ENCODE results near the gene GNG13. TPM values are rescaled to one million over a fixed set of nuclear protein-coding genes. Genes with fewer than 3 reads are reported as not detected.

The GNG13 gene
- total and polyA plus RNA-seq, 2 donors, result not detected

- WGBS, result 60% methylated on average over 22 of the region's 22 CpGs
- no peaks in the 10 kb centered on the region for H3K4me1 ChIP-seq (ENCODE audit: insufficient read depth)
These were observed 1.2 kb downstream of the GNG13 start for GRCh38 chr16:799111-799947.

DNA sequence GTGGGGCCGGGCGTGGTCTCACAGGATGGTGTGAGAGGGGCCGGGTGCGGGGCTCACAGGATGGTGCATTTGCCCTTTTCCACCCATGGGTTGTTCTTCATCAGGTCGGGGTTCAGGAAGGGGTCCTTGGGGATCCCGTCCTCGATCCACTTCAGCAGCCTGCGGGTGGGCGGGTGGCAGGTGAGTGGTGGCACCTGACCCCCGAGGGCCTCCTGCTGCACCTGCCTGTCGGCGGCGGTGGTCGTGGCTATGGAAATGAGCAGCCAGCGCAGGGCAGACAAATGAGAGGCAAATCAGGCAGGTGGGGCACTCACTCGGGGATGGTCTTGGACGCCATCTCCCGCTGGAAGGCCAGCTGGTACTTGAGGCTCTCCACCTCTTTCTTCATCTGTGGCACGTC lies 1.9 kb downstream of the GNG13 start:
- H3K27ac ChIP-seq (ENCODE audit: low read depth), result no peak overlapping the region
- no peaks in the 10 kb centered on the region for H3K36me3 ChIP-seq (ENCODE audit: insufficient read depth)
- WGBS, result 86% methylated on average over 19 of the region's 19 CpGs
- no peak for DNase-seq (ENCODE audit: extremely low spot score)
- H3K4me1 ChIP-seq (ENCODE audit: insufficient read depth), result no peaks in the 10 kb centered on the region
- H3K4me3 ChIP-seq (ENCODE audit: low read depth, low read length), result no peak overlapping the region

More at GRCh38 chr16:799111-799947, 1.2 kb downstream of the GNG13 start:
- H3K36me3 ChIP-seq (ENCODE audit: insufficient read depth), result no peaks in the 10 kb centered on the region
- no peak overlapping the region for H3K27ac ChIP-seq (ENCODE audit: low read depth)
- no peak overlapping the region for H3K4me3 ChIP-seq (ENCODE audit: low read depth, low read length)
- DNase-seq (ENCODE audit: extremely low spot score), result no peak

DNA sequence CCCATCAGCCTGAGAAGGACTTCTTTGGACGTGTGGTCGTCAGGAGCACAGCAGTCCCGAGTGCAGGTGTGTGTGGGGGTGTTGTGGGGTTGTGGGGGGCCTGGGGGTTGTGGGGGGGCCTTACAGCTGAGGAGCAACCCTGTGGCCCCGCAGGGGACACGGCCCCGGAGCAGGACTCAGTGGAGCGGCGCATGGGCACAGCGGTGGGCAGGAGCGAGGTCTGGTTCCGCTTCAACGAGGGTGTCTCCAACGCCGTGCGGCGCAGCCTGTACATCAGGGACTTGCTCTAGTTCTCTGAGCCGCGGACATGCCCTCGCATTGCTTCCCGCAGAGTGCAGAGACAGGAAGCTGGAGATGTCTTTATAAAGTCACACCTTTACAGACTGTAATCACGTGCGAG lies 2.8 kb downstream of the GNG13 start:
- WGBS, result 94% methylated on average over 22 of the region's 22 CpGs
- DNase-seq (ENCODE audit: extremely low spot score), result no peak
- H3K27ac ChIP-seq (ENCODE audit: low read depth), result no peak overlapping the region
- H3K36me3 ChIP-seq (ENCODE audit: insufficient read depth), result no peaks in the 10 kb centered on the region
- H3K4me1 ChIP-seq (ENCODE audit: insufficient read depth), result no peaks in the 10 kb centered on the region
- H3K4me3 ChIP-seq (ENCODE audit: low read depth, low read length), result no peak overlapping the region

GRCh38 chr16:797120-797420 lies 3.5 kb downstream of the GNG13 start:
- 93% methylated on average over 2 of the region's 2 CpGs for WGBS
- DNase-seq (ENCODE audit: extremely low spot score), result no peak
- no peaks in the 10 kb centered on the region for H3K36me3 ChIP-seq (ENCODE audit: insufficient read depth)
- no peak overlapping the region for H3K27ac ChIP-seq (ENCODE audit: low read depth)
- H3K4me1 ChIP-seq (ENCODE audit: insufficient read depth), result no peaks in the 10 kb centered on the region
- H3K4me3 ChIP-seq (ENCODE audit: low read depth, low read length), result no peak overlapping the region

DNA sequence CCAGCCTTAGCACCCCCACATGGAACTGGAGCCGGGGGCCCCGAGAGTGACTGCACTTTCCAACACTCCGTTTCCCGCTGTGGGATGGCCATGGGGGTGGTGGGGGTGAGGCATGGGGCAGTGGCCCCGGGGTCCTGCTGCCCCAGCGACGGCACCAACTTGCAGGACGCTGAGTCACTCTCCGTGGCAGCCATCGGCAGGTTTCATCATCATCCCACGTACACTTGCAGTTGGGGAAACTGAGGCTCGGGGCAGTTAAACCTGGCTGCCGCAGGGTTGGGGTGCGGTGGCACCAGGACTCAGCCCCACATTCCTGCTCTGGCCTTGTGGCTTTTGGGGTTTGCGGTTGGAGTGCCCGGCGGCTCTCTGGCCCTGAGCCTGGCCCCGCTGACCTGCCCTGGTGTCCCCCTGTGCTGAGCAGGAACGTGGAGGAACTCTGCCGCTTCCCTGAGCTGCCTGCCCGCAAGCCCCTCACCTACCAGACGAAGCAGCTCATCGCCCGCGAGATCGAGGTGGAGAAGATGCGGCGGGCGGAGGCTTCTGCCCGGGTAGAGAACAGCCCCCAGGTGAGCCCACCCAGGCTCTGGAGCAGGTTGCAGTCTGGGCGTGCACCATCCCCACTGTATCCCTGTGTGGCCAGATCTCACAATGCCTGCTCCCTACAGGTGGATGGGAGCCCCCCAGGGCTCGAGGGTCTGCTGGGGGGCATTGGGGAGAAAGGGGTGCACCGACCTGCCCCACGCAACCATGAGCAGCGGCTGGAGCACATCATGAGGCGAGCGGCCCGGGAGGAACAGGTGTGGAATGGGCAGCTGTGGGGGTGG lies 4.0 kb downstream of the GNG13 start:
- no peaks in the 10 kb centered on the region for H3K4me1 ChIP-seq (ENCODE audit: insufficient read depth)
- no peak for DNase-seq (ENCODE audit: extremely low spot score)
- H3K4me3 ChIP-seq (ENCODE audit: low read depth, low read length), result no peak overlapping the region
- 96% methylated on average over 38 of the region's 38 CpGs for WGBS
- H3K36me3 ChIP-seq (ENCODE audit: insufficient read depth), result no peaks in the 10 kb centered on the region
- no peak overlapping the region for H3K27ac ChIP-seq (ENCODE audit: low read depth)

GRCh38 chr16:795580-796229 lies 4.8 kb downstream of the GNG13 start:
- WGBS, result 79% methylated on average over 33 of the region's 33 CpGs
- no peak overlapping the region for H3K4me3 ChIP-seq (ENCODE audit: low read depth, low read length)
- H3K36me3 ChIP-seq (ENCODE audit: insufficient read depth), result no peaks in the 10 kb centered on the region
- no peak overlapping the region for H3K27ac ChIP-seq (ENCODE audit: low read depth)
- H3K4me1 ChIP-seq (ENCODE audit: insufficient read depth), result no peaks in the 10 kb centered on the region
- DNase-seq (ENCODE audit: extremely low spot score), result no peak

DNA sequence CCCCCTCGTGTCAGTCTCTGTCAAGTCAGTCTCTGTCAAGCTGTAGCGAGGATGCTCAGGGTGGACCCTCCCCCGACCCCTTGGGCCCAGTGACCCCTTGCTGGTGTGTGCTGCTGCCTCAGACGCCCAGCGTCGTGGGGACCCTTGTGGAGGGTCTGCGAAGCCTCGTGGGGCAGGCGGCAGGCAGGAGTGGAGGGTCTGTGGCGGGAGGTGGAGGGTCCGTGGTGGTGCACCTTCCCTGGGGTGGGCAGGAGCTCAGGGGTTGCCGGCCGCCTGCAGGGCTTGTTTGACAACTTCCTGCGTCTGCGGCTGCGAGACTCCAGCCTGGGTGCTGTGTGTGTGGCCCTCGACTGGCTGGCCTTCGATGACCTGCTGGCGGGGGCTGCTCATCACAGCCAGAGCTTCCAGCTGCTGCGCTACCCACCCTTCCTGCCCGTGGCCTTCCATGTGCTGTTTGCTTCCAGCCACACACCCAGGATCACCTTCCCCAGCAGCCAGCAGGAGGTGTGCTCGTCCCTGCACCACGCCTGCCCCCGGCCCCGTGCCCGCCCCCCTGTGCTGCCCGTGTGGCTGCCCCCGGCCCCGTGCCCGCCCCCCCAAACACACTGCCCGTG lies 5.6 kb downstream of the GNG13 start:
- 79% methylated on average over 31 of the region's 31 CpGs for WGBS
- Histone ChIP-seq H3K4me3 (ENCODE audit: low read depth, low read length) (no peak overlapping the region), H3K4me1 (ENCODE audit: insufficient read depth) (no peaks in the 10 kb centered on the region), H3K27ac (ENCODE audit: low read depth) (no peak overlapping the region), H3K36me3 (ENCODE audit: insufficient read depth) (no peaks in the 10 kb centered on the region)
- no peak for DNase-seq (ENCODE audit: extremely low spot score)

DNA sequence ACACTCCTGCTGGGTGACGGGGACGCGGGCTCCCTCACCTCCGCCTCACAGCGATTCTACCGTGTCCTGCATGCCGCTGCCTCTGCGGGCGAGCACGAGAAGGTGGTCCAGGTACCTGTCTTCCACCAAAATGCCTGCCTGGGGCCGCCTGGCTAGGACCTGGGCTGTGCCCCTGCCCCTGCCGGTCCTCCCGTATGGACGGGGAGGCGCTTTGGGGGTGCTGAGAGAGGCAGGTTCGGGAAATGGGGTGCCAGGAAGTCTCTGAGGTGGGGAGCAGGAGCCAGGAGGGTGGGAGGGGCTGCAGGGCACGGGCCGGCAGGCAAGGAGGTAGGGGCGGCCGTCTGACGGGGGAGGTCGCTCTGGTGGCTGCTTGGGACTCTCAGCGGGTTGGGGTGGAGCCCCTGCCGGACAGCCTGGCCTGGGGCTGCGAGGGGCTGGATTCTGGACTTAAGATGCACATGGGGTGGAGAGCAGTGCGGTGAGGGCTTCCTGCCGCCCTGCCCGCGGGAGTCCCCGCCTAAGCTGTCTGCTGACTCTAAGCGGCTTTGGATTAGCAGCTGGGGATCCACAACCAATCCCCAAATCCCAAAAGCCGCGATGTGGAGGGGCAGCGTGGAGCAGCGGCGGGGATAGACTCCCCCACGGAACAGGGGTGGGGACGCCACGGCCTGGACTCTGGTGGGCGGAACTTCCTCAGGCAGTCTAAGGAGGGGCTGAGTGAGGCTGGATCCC lies 6.3 kb downstream of the GNG13 start:
- H3K27ac ChIP-seq (ENCODE audit: low read depth), result no peak overlapping the region
- 87% methylated on average over 40 of the region's 40 CpGs for WGBS
- no peak overlapping the region for H3K4me3 ChIP-seq (ENCODE audit: low read depth, low read length)

GRCh38 chr16:793414-793813 lies 7.1 kb downstream of the GNG13 start:
- 93% methylated on average over 8 of the region's 8 CpGs for WGBS

More for the DNA sequence above, 6.3 kb downstream of the GNG13 start:
- no peak for DNase-seq (ENCODE audit: extremely low spot score)
- H3K36me3 ChIP-seq (ENCODE audit: insufficient read depth), result no peaks in the 10 kb centered on the region
- H3K4me1 ChIP-seq (ENCODE audit: insufficient read depth), result no peaks in the 10 kb centered on the region

GRCh38 chr16:792221-792995 lies 8.1 kb downstream of the GNG13 start:
- no peak for DNase-seq (ENCODE audit: extremely low spot score)
- WGBS, result 91% methylated on average over 46 of the region's 46 CpGs
- Histone ChIP-seq H3K4me3 (ENCODE audit: low read depth, low read length) (no peak overlapping the region), H3K36me3 (ENCODE audit: insufficient read depth) (no peaks in the 10 kb centered on the region), H3K4me1 (ENCODE audit: insufficient read depth) (no peaks in the 10 kb centered on the region), H3K27ac (ENCODE audit: low read depth) (no peak overlapping the region)

More at GRCh38 chr16:793414-793813, 7.1 kb downstream of the GNG13 start:
- Histone ChIP-seq H3K27ac (ENCODE audit: low read depth) (no peak overlapping the region), H3K4me3 (ENCODE audit: low read depth, low read length) (no peak overlapping the region), H3K36me3 (ENCODE audit: insufficient read depth) (no peaks in the 10 kb centered on the region), H3K4me1 (ENCODE audit: insufficient read depth) (no peaks in the 10 kb centered on the region)
- DNase-seq (ENCODE audit: extremely low spot score), result no peak

DNA sequence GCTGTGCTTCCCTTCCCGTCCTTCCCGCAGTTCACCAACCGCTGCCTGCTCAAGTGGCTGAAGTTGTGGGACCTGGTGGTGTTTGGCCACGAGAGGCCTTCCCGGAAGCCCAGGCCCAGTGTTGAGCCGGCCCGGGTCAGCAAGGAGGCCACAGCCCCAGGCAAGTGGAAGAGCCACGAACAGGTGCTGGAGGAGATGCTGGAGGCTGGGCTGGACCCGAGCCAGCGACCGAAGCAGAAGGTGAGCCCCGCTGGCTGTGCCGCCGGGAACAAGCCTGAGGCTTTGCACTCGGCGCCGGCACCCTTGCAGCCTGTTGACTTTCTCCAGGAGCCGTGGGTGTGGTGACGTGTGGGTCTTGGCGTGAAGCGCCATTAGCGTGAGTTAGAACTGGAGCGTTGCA lies 9.4 kb downstream of the GNG13 start:
- H3K36me3 ChIP-seq (ENCODE audit: insufficient read depth), result no peaks in the 10 kb centered on the region
- DNase-seq (ENCODE audit: extremely low spot score), result no peak
- 97% methylated on average over 23 of the region's 23 CpGs for WGBS

DNA sequence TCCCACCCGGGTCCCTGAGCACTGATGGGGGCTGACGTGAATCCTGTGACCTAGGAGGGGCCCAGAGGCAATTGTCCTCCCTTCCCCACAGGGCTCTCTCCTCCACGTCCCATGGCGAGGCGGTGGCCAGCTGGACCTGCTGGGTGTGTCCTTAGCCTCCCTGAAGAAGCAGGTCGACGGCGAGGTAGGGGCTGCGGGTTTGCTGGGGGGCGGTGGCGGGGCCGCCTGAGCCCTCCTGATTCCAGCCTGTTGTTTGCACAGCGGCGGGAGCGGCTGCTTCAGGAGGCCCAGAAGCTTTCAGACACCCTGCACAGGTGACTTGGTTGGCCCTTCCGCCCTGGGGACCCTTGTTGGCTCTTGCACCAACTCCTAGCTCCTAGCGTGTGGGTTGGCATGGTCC lies 10.4 kb downstream of the GNG13 start:
- H3K4me3 ChIP-seq (ENCODE audit: low read depth, low read length), result no peak overlapping the region
- 93% methylated on average over 17 of the region's 17 CpGs for WGBS
- no peaks in the 10 kb centered on the region for H3K36me3 ChIP-seq (ENCODE audit: insufficient read depth)
- no peaks in the 10 kb centered on the region for H3K4me1 ChIP-seq (ENCODE audit: insufficient read depth)
- no peak for DNase-seq (ENCODE audit: extremely low spot score)
- H3K27ac ChIP-seq (ENCODE audit: low read depth), result no peak overlapping the region

More for the DNA sequence above, 9.4 kb downstream of the GNG13 start:
- Histone ChIP-seq H3K27ac (ENCODE audit: low read depth) (no peak overlapping the region), H3K4me1 (ENCODE audit: insufficient read depth) (no peaks in the 10 kb centered on the region), H3K4me3 (ENCODE audit: low read depth, low read length) (no peak overlapping the region)

All from urinary bladder (tissue), 4 donors.